ENCODE results near the gene CMTM7. TPM values are rescaled to one million over a fixed set of nuclear protein-coding genes. Genes with fewer than 3 reads are reported as not detected.

CMTM7 gene
- total RNA-seq, 1 donor from 2014 or later: 2.9 TPM

GRCh38 chr3:32450992-32451659 is 59.5 kb downstream of the CMTM7 start:
- Histone ChIP-seq H3K36me3 (peaks cover 6% of the 10 kb centered on the region), H3K4me3 (no peak overlapping the region), H3K27ac (replicated peaks) (no peak overlapping the region), H3K9me3 (replicated peaks) (no peaks in the 10 kb centered on the region), H3K4me1 (no peaks in the 10 kb centered on the region), H3K27me3 (ENCODE audit: low read depth) (no peaks in the 10 kb centered on the region)
- DNase-seq: no peak
- no peak for TF ChIP-seq CTCF (IDR thresholded peaks at IDR 0.05; ENCODE audit: borderline replicate concordance)
- intact Hi-C loops (cut with micrococcal nuclease): no loop called here

- Histone ChIP-seq H3K27ac (replicated peaks) (no peak overlapping the region), H3K27me3 (ENCODE audit: low read depth) (no peaks in the 10 kb centered on the region)
- no peak for DNase-seq
Measured at GRCh38 chr3:32452009-32452408, 60.4 kb downstream of the CMTM7 start.

GRCh38 chr3:32453346-32453745 is 61.7 kb downstream of the CMTM7 start:
- Histone ChIP-seq H3K4me1 (peaks cover 3% of the 10 kb centered on the region), H3K9me3 (replicated peaks) (no peaks in the 10 kb centered on the region), H3K27ac (replicated peaks) (no peak overlapping the region), H3K4me3 (no peak overlapping the region), H3K27me3 (ENCODE audit: low read depth) (no peaks in the 10 kb centered on the region), H3K36me3 (peaks cover 6% of the 10 kb centered on the region)
- TF ChIP-seq CTCF (IDR thresholded peaks at IDR 0.05; ENCODE audit: borderline replicate concordance): no peak
- DNase-seq: no peak
- intact Hi-C loops (cut with micrococcal nuclease): no loop called here

More at GRCh38 chr3:32452009-32452408, 60.4 kb downstream of the CMTM7 start:
- intact Hi-C loops (cut with micrococcal nuclease): no loop called here
- Histone ChIP-seq H3K4me3 (no peak overlapping the region), H3K4me1 (no peaks in the 10 kb centered on the region), H3K36me3 (peaks cover 6% of the 10 kb centered on the region), H3K9me3 (replicated peaks) (no peaks in the 10 kb centered on the region)
- TF ChIP-seq CTCF (IDR thresholded peaks at IDR 0.05; ENCODE audit: borderline replicate concordance): no peak

DNA sequence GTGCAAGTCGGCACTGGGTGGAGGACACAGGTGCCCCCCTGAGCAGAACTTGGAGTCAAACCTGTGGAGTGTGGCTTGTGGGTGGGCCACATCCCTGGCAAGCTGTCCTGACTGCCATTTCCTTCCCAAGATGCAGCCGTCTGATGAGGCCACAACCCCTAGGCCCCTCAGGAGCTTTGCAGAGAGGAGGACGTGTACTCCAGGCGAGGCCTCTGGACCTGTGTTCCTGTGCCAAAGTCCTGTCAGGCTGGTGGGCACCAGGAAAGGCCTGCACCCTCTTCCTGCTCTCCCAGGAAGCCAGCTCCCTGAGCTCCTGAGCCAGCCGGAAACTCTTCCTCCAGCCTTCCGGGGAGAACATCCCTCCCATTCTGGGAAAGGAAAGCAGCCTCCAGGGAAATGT is 62.5 kb downstream of the CMTM7 start:
- Histone ChIP-seq H3K36me3 (peaks cover 6% of the 10 kb centered on the region), H3K4me3 (no peak overlapping the region), H3K27me3 (ENCODE audit: low read depth) (no peaks in the 10 kb centered on the region), H3K9me3 (replicated peaks) (no peaks in the 10 kb centered on the region), H3K27ac (replicated peaks) (no peak overlapping the region), H3K4me1 (peaks cover 3% of the 10 kb centered on the region)
- intact Hi-C loops (cut with micrococcal nuclease): no loop called here
- no peak for DNase-seq
- TF ChIP-seq CTCF (IDR thresholded peaks at IDR 0.05; ENCODE audit: borderline replicate concordance): no peak

DNA sequence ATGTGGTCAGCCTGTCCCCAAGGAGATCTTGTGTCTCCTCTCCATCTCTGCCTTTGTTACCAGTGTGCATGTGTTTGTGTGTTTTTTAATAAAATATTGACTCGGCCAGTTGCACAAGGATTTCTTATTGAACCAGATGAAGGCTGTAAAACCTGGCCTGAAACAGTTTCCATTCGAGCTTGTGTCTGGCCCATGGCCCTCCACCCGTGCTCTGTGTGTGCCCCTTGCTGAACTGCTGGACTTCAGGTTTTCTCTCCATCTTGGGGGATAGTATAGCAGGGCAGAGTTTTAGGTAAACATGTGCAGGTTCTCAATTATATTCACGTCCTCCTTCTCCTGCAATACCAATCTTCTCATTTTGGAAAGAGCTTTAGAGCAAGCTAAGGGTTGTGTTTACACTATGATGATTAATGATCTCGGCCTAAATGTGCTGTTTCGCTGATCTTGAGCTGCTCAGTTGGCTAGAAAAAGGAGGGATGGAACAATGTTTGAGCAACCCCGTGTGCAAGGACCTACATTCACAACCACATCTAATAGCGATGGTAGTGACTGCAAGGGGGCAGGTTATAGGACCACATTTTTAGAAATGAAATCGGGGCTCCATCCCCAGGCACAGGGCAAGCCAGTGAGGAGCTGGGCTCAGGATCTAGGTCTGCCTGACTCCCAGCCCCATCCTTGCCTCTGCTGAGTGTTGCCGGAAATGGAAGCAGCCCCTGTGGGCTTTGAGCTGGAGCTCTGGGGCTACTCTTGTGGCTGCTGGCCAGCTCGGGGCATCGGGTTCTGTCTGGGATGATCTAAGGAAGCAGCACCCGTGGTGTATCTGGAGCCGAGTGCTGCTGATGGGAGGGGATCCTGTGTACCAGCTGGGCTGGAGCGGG is 63.3 kb downstream of the CMTM7 start:
- no peak overlapping the region for H3K27ac ChIP-seq (replicated peaks)
- no peak for DNase-seq
- TF ChIP-seq CTCF (IDR thresholded peaks at IDR 0.05; ENCODE audit: borderline replicate concordance): no peak
- intact Hi-C loops (cut with micrococcal nuclease): no loop called here
- no peak overlapping the region for H3K4me3 ChIP-seq
- H3K27me3 ChIP-seq (ENCODE audit: low read depth): no peaks in the 10 kb centered on the region
- peaks cover 3% of the 10 kb centered on the region for H3K4me1 ChIP-seq
- peaks cover 6% of the 10 kb centered on the region for H3K36me3 ChIP-seq
- H3K9me3 ChIP-seq (replicated peaks): no peaks in the 10 kb centered on the region

Data from left ventricle myocardium inferior (tissue), 1 donor.